HG03045 (cell line): Measurements from ENCODE around the gene FOLR2.

Source experiments
- ATAC-seq: cut with Tn5 transposase; IDR thresholded peaks from one replicate; pipeline ENCODE4 v1.9.1; 2021; ENCODE audit warnings: mild to moderate bottlenecking, moderate library complexity; ENCODE audit not compliant: unreplicated experiment

FOLR2 gene

DNA sequence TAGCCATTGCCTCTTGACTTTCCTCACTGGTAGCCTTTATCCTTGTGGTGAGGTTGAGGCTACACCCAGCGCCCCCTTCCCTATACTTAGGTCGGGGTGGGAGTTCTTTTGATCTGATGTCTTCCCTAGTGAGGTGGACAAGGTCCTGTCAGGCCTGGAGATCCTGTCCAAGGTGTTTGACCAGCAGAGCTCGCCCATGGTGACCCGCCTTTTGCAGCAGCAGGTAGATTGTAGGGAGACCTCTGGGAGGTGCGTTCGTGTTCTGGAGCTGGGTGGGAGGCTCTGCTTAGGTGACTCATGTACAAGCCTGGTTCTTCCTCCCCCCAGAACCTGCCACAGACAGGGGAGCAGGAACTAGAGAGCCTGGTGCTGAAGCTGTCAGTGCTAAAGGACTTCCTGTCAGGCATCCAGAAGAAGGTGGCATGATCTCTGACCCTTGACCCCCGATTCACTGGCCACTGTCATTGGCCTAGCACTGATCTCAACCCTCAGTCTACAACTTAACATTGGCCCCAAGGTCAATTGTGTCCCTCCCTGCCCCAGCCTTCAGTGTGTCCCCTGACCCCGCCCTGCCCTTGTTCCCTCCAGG is 12.8 kb downstream of the FOLR2 start:
- no peak for ATAC-seq

DNA sequence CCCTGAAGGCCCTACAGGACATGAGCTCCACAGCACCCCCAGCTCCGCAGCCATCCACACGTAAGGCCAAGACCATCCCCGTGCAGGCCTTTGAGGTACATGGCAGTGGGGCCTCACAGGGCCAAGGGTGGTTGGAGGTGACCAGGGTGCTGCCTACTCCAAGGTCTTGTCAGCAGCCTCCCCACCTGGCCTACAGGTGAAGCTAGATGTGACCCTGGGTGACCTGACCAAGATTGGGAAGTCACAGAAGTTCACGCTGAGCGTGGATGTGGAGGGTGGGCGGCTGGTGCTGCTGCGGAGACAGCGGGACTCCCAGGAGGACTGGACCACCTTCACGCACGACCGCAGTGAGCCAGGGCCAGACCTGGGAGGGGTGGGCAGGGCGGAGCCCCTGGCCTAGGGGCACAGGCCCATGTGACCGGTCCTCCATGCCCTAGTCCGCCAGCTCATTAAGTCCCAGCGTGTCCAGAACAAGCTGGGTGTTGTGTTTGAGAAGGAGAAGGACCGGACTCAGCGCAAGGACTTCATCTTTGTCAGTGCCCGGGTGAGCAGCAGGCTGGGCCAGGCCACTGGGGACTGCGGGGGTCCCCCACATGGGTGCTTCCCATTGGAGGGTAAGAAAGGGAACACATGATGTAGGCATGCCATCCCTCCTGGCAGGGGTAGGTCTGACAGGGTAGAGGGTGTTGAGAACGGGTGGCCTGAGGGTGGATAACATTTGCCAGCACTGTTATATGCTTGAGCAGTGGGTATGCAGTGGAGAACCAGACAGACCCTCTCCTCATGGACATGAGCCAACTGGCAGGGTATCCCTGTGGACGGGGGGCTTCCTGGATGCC is 13.6 kb downstream of the FOLR2 start:
- ATAC-seq, result no peak

DNA sequence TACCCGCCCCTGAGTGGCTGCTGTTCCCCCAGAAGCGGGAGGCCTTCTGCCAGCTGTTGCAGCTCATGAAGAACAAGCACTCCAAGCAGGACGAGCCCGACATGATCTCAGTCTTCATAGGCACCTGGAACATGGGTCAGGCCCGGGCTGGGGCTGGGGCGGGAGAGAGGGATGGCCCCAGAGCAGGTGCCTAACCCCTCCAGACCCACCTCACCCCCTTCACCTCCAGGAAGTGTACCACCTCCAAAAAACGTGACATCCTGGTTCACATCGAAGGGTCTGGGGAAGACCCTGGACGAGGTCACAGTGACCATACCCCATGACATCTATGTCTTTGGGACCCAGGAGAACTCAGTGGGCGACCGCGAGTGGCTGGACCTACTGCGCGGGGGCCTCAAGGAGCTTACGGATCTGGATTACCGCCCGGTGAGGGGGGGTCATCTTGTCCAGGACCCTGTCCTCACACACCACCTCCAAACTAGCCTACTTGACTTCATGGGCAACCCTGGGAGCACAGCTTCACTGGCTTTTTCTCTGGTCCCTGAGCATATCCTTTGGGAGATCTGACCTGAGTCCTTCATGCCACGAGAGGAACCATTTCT is 14.3 kb downstream of the FOLR2 start:
- ATAC-seq, result no peak

DNA sequence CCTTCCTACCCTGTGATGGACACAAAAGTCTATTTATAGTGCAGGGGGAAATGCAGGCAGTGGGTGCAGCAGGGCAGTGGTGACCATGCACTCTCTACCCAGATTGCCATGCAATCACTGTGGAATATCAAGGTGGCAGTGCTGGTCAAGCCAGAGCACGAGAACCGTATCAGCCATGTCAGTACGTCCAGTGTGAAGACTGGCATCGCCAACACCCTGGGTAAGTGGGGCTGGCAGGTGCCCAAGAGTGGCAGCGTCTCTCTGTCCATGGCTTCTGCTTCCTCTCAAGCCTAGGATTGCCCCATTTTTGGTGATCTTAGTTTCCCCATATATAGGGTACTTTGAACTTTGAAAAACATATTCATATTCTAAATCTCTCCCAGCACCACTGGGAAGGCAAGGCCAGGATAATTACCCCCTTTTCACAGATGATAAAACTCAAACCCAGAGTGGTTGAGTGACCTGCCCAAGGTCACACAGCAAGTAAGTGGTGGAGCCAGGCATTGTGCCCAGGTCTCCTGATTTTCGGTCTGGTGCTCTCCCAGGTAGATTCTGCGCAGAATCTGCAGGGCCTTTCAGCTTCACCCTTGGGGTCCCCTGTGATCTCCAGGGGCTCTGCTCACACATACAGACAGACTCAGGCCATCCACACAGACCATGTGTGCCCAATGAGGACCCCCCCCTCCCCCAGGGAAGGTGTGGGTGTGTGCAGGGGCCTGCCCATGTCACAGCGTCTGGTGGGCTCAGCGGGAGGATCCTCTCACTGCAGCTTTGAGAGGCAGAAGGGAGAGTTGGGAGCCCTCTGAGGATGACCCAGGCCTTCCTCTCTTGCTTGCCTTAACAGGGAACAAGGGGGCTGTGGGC is 15.0 kb downstream of the FOLR2 start:
- no peak for ATAC-seq

- no peak for ATAC-seq
Measured at GRCh38 chr11:72232260-72233055, 15.9 kb downstream of the FOLR2 start.

- ATAC-seq, result no peak
Measured at GRCh38 chr11:72233056-72233772, 16.6 kb downstream of the FOLR2 start.

GRCh38 chr11:72233773-72234513 is 17.3 kb downstream of the FOLR2 start:
- ATAC-seq, result no peak

GRCh38 chr11:72234514-72234830 is 17.9 kb downstream of the FOLR2 start:
- no peak for ATAC-seq

DNA sequence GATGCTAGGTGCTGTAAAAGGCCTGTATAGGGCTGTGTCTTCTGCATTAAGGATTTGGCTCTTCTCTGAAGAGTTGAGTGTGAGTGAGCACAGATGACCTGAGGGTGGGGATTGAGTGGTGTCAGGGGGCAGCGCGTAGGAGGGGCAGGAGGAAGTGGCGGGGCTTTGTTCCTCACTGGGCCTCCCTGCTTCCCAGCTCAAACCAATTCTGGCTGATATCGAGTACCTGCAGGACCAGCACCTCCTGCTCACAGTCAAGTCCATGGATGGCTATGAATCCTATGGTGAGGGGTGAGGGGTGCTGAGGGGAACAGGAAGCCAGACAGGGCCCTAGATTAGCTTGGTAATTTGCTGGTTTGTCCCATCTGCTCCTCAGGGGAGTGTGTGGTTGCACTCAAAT is 18.3 kb downstream of the FOLR2 start:
- ATAC-seq, result no peak

GRCh38 chr11:72235351-72236057 is 18.9 kb downstream of the FOLR2 start:
- ATAC-seq, result no peak

DNA sequence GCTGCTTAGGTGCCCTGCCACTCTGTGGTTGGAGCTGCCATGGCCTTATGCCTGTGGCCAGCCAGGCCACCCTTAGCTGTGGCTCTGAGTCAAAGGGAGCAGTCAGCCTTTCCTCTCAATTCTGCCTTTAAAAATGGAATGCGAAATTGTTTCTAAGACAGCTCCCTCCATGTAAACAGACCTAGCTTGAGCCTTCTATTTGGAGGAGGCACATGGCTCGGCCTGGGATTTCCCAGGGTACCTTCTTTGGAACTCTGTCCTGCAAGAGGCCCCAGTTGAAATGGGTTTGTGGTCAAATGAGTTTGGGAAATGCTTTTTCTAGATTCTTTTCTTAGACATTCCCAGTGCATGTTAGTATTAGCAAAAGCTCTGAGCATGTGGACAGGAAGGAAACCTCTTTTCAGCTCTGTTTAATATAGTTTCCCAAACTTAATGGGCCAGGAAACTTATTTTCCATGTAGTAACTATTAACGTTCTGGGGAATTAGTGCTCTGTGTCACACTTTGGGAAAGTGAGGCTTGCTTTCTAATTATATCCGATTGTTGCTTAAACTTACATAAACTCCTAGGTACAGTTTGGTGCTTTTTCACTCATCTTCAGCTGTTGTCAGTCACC is 19.6 kb downstream of the FOLR2 start:
- no peak for ATAC-seq

DNA sequence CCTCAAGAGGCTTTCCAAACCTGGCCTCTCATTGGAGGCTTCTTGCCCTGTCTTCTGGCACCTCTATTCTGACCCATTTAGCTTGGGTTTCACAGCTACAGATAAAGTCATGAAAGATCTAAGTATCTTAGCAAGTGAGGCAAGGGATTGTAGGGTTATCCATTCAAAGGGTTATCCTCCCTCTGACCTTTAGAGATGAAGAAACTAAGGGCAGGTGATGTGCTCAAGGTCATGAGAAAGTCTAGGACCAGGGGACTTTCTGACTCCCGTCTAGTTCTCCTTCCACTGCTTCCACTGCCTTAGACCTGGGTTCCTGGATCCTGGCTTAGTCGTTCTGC is 20.1 kb downstream of the FOLR2 start:
- ATAC-seq, result no peak

DNA sequence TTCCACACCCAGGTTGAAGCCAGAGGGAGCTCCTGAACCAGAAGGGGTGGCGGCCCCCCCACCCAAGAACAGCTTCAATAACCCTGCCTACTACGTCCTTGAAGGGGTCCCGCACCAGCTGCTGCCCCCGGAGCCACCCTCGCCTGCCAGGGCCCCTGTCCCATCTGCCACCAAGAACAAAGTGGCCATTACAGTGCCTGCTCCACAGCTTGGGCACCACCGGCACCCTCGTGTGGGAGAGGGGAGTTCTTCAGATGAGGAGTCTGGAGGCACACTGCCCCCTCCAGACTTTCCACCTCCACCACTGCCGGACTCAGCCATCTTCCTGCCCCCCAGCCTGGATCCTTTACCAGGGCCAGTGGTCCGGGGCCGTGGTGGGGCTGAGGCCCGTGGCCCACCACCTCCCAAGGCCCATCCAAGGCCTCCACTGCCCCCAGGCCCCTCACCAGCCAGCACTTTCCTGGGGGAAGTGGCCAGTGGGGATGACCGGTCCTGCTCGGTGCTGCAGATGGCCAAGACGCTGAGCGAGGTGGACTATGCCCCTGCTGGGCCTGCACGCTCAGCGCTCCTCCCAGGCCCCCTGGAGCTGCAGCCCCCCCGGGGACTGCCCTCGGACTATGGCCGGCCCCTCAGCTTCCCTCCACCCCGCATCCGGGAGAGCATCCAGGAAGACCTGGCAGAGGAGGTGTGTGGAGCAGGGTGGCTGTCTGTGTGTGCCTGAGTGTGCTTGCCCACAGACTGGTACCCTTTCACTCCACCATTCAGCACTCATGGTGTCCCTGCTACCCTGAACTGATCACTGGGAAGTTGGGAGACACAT is 20.7 kb downstream of the FOLR2 start:
- ATAC-seq, result no peak

GRCh38 chr11:72238040-72238450 is 21.5 kb downstream of the FOLR2 start:
- ATAC-seq, result no peak

- no peak for ATAC-seq
Measured at GRCh38 chr11:72238492-72239312, 22.1 kb downstream of the FOLR2 start.

GRCh38 chr11:72239313-72239848 is 22.8 kb downstream of the FOLR2 start:
- no peak for ATAC-seq
